ENCODE measurements around the gene ESYT3. TPM values are rescaled to one million over a fixed set of nuclear protein-coding genes. Genes with fewer than 3 reads are reported as not detected.

ESYT3 gene
- polyA plus RNA-seq, 2 donors = 0.56 to 0.63 TPM

- 79 to 83% methylated on average over 9 of the region's 9 CpGs for WGBS, 2 donors
- Histone ChIP-seq H3K9me3 (ENCODE audit: control insufficient read depth in 2 of 2, insufficient read depth in 1 of 2, low read depth in 1 of 2, low read length in 1 of 2) (peaks cover 0 to 2% of the 10 kb centered on the region in 2 donors), H3K27ac (ENCODE audit: low read depth in 2 of 2, low read length in 1 of 2) (no peak overlapping the region), H3K4me3 (ENCODE audit: low read depth in 1 of 2, low read length in 2 of 2) (no peak overlapping the region), H3K27me3 (ENCODE audit: control insufficient read depth in 1 of 2, insufficient read depth in 2 of 2, low read length in 2 of 2) (no peaks in the 10 kb centered on the region), H3K36me3 (ENCODE audit: control insufficient read depth in 2 of 2, insufficient read depth in 2 of 2, low read length in 1 of 2) (no peaks in the 10 kb centered on the region), H3K4me1 (ENCODE audit: control insufficient read depth in 2 of 2, insufficient read depth in 2 of 2, low read length in 1 of 2) (peaks cover 0 to 4% of the 10 kb centered on the region in 2 donors)
Observed at GRCh38 chr3:138458774-138459499, 24.5 kb downstream of the ESYT3 start.

- H3K36me3 ChIP-seq (ENCODE audit: control insufficient read depth in 2 of 2, insufficient read depth in 2 of 2, low read length in 1 of 2) = no peaks in the 10 kb centered on the region
- no peak overlapping the region for H3K27ac ChIP-seq (ENCODE audit: low read depth in 2 of 2, low read length in 1 of 2)
- H3K4me1 ChIP-seq (ENCODE audit: control insufficient read depth in 2 of 2, insufficient read depth in 2 of 2, low read length in 1 of 2) = peaks cover 0 to 4% of the 10 kb centered on the region in 2 donors
- no peaks in the 10 kb centered on the region for H3K27me3 ChIP-seq (ENCODE audit: control insufficient read depth in 1 of 2, insufficient read depth in 2 of 2, low read length in 2 of 2)
- no peak overlapping the region for H3K4me3 ChIP-seq (ENCODE audit: low read depth in 1 of 2, low read length in 2 of 2)
- 86 to 89% methylated on average over 15 of the region's 15 CpGs for WGBS, 2 donors
- H3K9me3 ChIP-seq (ENCODE audit: control insufficient read depth in 2 of 2, insufficient read depth in 1 of 2, low read depth in 1 of 2, low read length in 1 of 2) = peaks cover 0 to 2% of the 10 kb centered on the region in 2 donors
Observed at GRCh38 chr3:138459619-138460535, 25.5 kb downstream of the ESYT3 start.

GRCh38 chr3:138460536-138461205 lies 26.3 kb downstream of the ESYT3 start:
- H3K27me3 ChIP-seq (ENCODE audit: control insufficient read depth in 1 of 2, insufficient read depth in 2 of 2, low read length in 2 of 2) = no peaks in the 10 kb centered on the region
- H3K27ac ChIP-seq (ENCODE audit: low read depth in 2 of 2, low read length in 1 of 2) = no peak overlapping the region
- H3K4me3 ChIP-seq (ENCODE audit: low read depth in 1 of 2, low read length in 2 of 2) = no peak overlapping the region
- H3K9me3 ChIP-seq (ENCODE audit: control insufficient read depth in 2 of 2, insufficient read depth in 1 of 2, low read depth in 1 of 2, low read length in 1 of 2) = peaks cover 0 to 2% of the 10 kb centered on the region in 2 donors
- WGBS, 2 donors = 76% methylated on average over 8 of the region's 8 CpGs
- peaks cover 0 to 4% of the 10 kb centered on the region in 2 donors for H3K4me1 ChIP-seq (ENCODE audit: control insufficient read depth in 2 of 2, insufficient read depth in 2 of 2, low read length in 1 of 2)
- H3K36me3 ChIP-seq (ENCODE audit: control insufficient read depth in 2 of 2, insufficient read depth in 2 of 2, low read length in 1 of 2) = no peaks in the 10 kb centered on the region

- H3K4me3 ChIP-seq (ENCODE audit: low read depth in 1 of 2, low read length in 2 of 2) = no peak overlapping the region
- H3K27me3 ChIP-seq (ENCODE audit: control insufficient read depth in 1 of 2, insufficient read depth in 2 of 2, low read length in 2 of 2) = no peaks in the 10 kb centered on the region
- peaks cover 0 to 2% of the 10 kb centered on the region in 2 donors for H3K9me3 ChIP-seq (ENCODE audit: control insufficient read depth in 2 of 2, insufficient read depth in 1 of 2, low read depth in 1 of 2, low read length in 1 of 2)
- H3K27ac ChIP-seq (ENCODE audit: low read depth in 2 of 2, low read length in 1 of 2) = no peak overlapping the region
- 76 to 80% methylated on average over 5 of the region's 5 CpGs for WGBS, 2 donors
- H3K4me1 ChIP-seq (ENCODE audit: control insufficient read depth in 2 of 2, insufficient read depth in 2 of 2, low read length in 1 of 2) = no peaks in the 10 kb centered on the region
- H3K36me3 ChIP-seq (ENCODE audit: control insufficient read depth in 2 of 2, insufficient read depth in 2 of 2, low read length in 1 of 2) = no peaks in the 10 kb centered on the region
Observed at GRCh38 chr3:138461246-138461645, 26.8 kb downstream of the ESYT3 start.

- Histone ChIP-seq H3K4me1 (ENCODE audit: control insufficient read depth in 2 of 2, insufficient read depth in 2 of 2, low read length in 1 of 2) (no peaks in the 10 kb centered on the region), H3K27me3 (ENCODE audit: control insufficient read depth in 1 of 2, insufficient read depth in 2 of 2, low read length in 2 of 2) (no peaks in the 10 kb centered on the region), H3K4me3 (ENCODE audit: low read depth in 1 of 2, low read length in 2 of 2) (no peak overlapping the region), H3K9me3 (ENCODE audit: control insufficient read depth in 2 of 2, insufficient read depth in 1 of 2, low read depth in 1 of 2, low read length in 1 of 2) (peaks cover 0 to 2% of the 10 kb centered on the region in 2 donors), H3K36me3 (ENCODE audit: control insufficient read depth in 2 of 2, insufficient read depth in 2 of 2, low read length in 1 of 2) (no peaks in the 10 kb centered on the region), H3K27ac (ENCODE audit: low read depth in 2 of 2, low read length in 1 of 2) (no peak overlapping the region)
- 84% methylated on average over 4 of the region's 4 CpGs for WGBS, 2 donors
Observed at GRCh38 chr3:138461896-138462295, 27.5 kb downstream of the ESYT3 start.

- WGBS, 2 donors = 69 to 74% methylated on average over 6 of the region's 6 CpGs
Observed at GRCh38 chr3:138463724-138464490, 29.5 kb downstream of the ESYT3 start.

GRCh38 chr3:138464491-138464860 lies 30.1 kb downstream of the ESYT3 start:
- WGBS, 2 donors = 65 to 75% methylated on average over 2 of the region's 2 CpGs
- Histone ChIP-seq H3K9me3 (ENCODE audit: control insufficient read depth in 2 of 2, insufficient read depth in 1 of 2, low read depth in 1 of 2, low read length in 1 of 2) (no peaks in the 10 kb centered on the region), H3K4me1 (ENCODE audit: control insufficient read depth in 2 of 2, insufficient read depth in 2 of 2, low read length in 1 of 2) (no peaks in the 10 kb centered on the region), H3K27ac (ENCODE audit: low read depth in 2 of 2, low read length in 1 of 2) (no peak overlapping the region), H3K36me3 (ENCODE audit: control insufficient read depth in 2 of 2, insufficient read depth in 2 of 2, low read length in 1 of 2) (no peaks in the 10 kb centered on the region), H3K27me3 (ENCODE audit: control insufficient read depth in 1 of 2, insufficient read depth in 2 of 2, low read length in 2 of 2) (no peaks in the 10 kb centered on the region), H3K4me3 (ENCODE audit: low read depth in 1 of 2, low read length in 2 of 2) (no peak overlapping the region)

More at GRCh38 chr3:138463724-138464490, 29.5 kb downstream of the ESYT3 start:
- Histone ChIP-seq H3K36me3 (ENCODE audit: control insufficient read depth in 2 of 2, insufficient read depth in 2 of 2, low read length in 1 of 2) (no peaks in the 10 kb centered on the region), H3K4me1 (ENCODE audit: control insufficient read depth in 2 of 2, insufficient read depth in 2 of 2, low read length in 1 of 2) (no peaks in the 10 kb centered on the region), H3K27ac (ENCODE audit: low read depth in 2 of 2, low read length in 1 of 2) (no peak overlapping the region), H3K27me3 (ENCODE audit: control insufficient read depth in 1 of 2, insufficient read depth in 2 of 2, low read length in 2 of 2) (no peaks in the 10 kb centered on the region), H3K4me3 (ENCODE audit: low read depth in 1 of 2, low read length in 2 of 2) (no peak overlapping the region), H3K9me3 (ENCODE audit: control insufficient read depth in 2 of 2, insufficient read depth in 1 of 2, low read depth in 1 of 2, low read length in 1 of 2) (no peaks in the 10 kb centered on the region)

GRCh38 chr3:138465451-138465850 lies 31.0 kb downstream of the ESYT3 start:
- H3K27ac ChIP-seq (ENCODE audit: low read depth in 2 of 2, low read length in 1 of 2) = no peak overlapping the region
- H3K9me3 ChIP-seq (ENCODE audit: control insufficient read depth in 2 of 2, insufficient read depth in 1 of 2, low read depth in 1 of 2, low read length in 1 of 2) = no peaks in the 10 kb centered on the region
- H3K27me3 ChIP-seq (ENCODE audit: control insufficient read depth in 1 of 2, insufficient read depth in 2 of 2, low read length in 2 of 2) = no peaks in the 10 kb centered on the region
- no peaks in the 10 kb centered on the region for H3K36me3 ChIP-seq (ENCODE audit: control insufficient read depth in 2 of 2, insufficient read depth in 2 of 2, low read length in 1 of 2)
- no peak overlapping the region for H3K4me3 ChIP-seq (ENCODE audit: low read depth in 1 of 2, low read length in 2 of 2)
- 96 to 99% methylated on average over 3 of the region's 3 CpGs for WGBS, 2 donors
- no peaks in the 10 kb centered on the region for H3K4me1 ChIP-seq (ENCODE audit: control insufficient read depth in 2 of 2, insufficient read depth in 2 of 2, low read length in 1 of 2)

GRCh38 chr3:138465925-138466324 lies 31.5 kb downstream of the ESYT3 start:
- Histone ChIP-seq H3K9me3 (ENCODE audit: control insufficient read depth in 2 of 2, insufficient read depth in 1 of 2, low read depth in 1 of 2, low read length in 1 of 2) (no peaks in the 10 kb centered on the region), H3K4me3 (ENCODE audit: low read depth in 1 of 2, low read length in 2 of 2) (no peak overlapping the region), H3K36me3 (ENCODE audit: control insufficient read depth in 2 of 2, insufficient read depth in 2 of 2, low read length in 1 of 2) (no peaks in the 10 kb centered on the region), H3K27me3 (ENCODE audit: control insufficient read depth in 1 of 2, insufficient read depth in 2 of 2, low read length in 2 of 2) (no peaks in the 10 kb centered on the region), H3K27ac (ENCODE audit: low read depth in 2 of 2, low read length in 1 of 2) (no peak overlapping the region), H3K4me1 (ENCODE audit: control insufficient read depth in 2 of 2, insufficient read depth in 2 of 2, low read length in 1 of 2) (no peaks in the 10 kb centered on the region)
- WGBS, 2 donors = 71 to 75% methylated on average over 2 of the region's 2 CpGs
